A549 (cell line): ENCODE results near the gene SH3PXD2B. TPM values are rescaled to one million over a fixed set of nuclear protein-coding genes. Genes with fewer than 3 reads are reported as not detected.

Experiments used
- ATAC-seq, 2 experiments: fragments of 200-7000 bp in 1 of 2; fragments of >200 bp in 1 of 2; cut with Nextera tagmentation in 1 of 2; cut with Tn5 transposase in 1 of 2; 3 replicates each; pipeline versions ENCODE4 v1.8.0 to v1.9.1; 2018 to 2020; ENCODE audit warnings: mild to moderate bottlenecking in 1 of 2, moderate library complexity in 1 of 2
- CTCF ChIA-PET: fragments of 300-600 bp; sonication (Branson Sonifier 250); formaldehyde crosslinking; extraction: SDS; loops from one replicate; lab custom pipeline; 2021; ENCODE audit warnings: antibody characterized with exemption, inconsistent platforms; lab: Yijun Ruan, JAX
- POLR2A ChIA-PET: fragments of 350-600 bp; formaldehyde crosslinking; extraction: SDS; loops from one replicate; lab custom pipeline; 2021; ENCODE audit warnings: antibody characterized with exemption, inconsistent platforms; lab: Yijun Ruan, JAX
- DNase-seq, 2 experiments: peaks; one replicate each; pipeline versions ENCODE4 v3.0.0 to v3.0.0-alpha.2; 2011 to 2016; ENCODE audit warnings: low read depth in 1 of 2, low spot score in 1 of 2
- FAIRE-seq: peaks from 2 replicates; lab custom pipeline; 2011; peaks lifted over from hg19 to GRCh38; lab: Jason Lieb, UNC
- H3K27ac ChIP-seq, 2 experiments: fragments of >200 bp; sonication (Bioruptor Twin); formaldehyde crosslinking; 3 replicates each; pipeline ENCODE4 v1.5.1; 2016 to 2017
- H3K4me1 ChIP-seq: fragments of >200 bp; sonication (Bioruptor Twin); formaldehyde crosslinking; 3 replicates; pipeline ENCODE4 v1.6.1; 2016
- H3K4me2 ChIP-seq: fragments of >200 bp; sonication (Bioruptor Twin); formaldehyde crosslinking; 3 replicates; pipeline ENCODE4 v1.6.1; 2016
- H3K4me3 ChIP-seq: fragments of >200 bp; sonication (Bioruptor Twin); formaldehyde crosslinking; 3 replicates; pipeline ENCODE4 v1.5.1; 2016
- H3K9me3 ChIP-seq: fragments of >200 bp; sonication (Bioruptor Twin); formaldehyde crosslinking; 3 replicates; pipeline ENCODE4 v1.6.1; 2016
- BHLHE40 ChIP-seq: IDR thresholded peaks from 2 replicates; pipeline ENCODE4 v1.6.1; 2012; ENCODE audit warnings: low read depth, low read length, inconsistent platforms
- CHD4 ChIP-seq: fragments of 200-600 bp; sonication (generic); IDR thresholded peaks from 2 replicates; pipeline ENCODE4 v1.6.1; 2016; ENCODE audit warnings: antibody characterized with exemption, mild to moderate bottlenecking, borderline replicate concordance
- EHF ChIP-seq: fragments of 250-450 bp; sonication (Bioruptor Pico); IDR thresholded peaks from 2 replicates; pipeline ENCODE4 v1.5.0; 2020; ENCODE audit warnings: mild to moderate bottlenecking
- EHMT2 ChIP-seq: fragments of 200-600 bp; sonication (generic); IDR thresholded peaks from 2 replicates; pipeline ENCODE4 v1.6.1; 2016; ENCODE audit warnings: antibody characterized with exemption, low read depth, mild to moderate bottlenecking, moderate library complexity
- EP300 ChIP-seq, 2 experiments: fragments of >200 bp; sonication (Bioruptor Twin); formaldehyde crosslinking; IDR thresholded peaks; 2 replicates in 1 of 2; 3 replicates in 1 of 2; pipeline ENCODE4 v1.6.1; 2016 to 2017
- ESRRA ChIP-seq: fragments of 150-350 bp; IDR thresholded peaks from 2 replicates; pipeline ENCODE4 v1.6.1; 2014; ENCODE audit warnings: mild to moderate bottlenecking, low read length, borderline replicate concordance
- FOSB ChIP-seq: fragments of 250-450 bp; sonication (Bioruptor Pico); IDR thresholded peaks from 2 replicates; pipeline ENCODE4 v1.5.0; 2020; ENCODE audit warnings: mild to moderate bottlenecking, moderate library complexity
- FOSL2 ChIP-seq, 2 experiments: fragments of 450-650 bp in 1 of 2; fragments of >200 bp in 1 of 2; sonication (Bioruptor Twin) in 1 of 2; formaldehyde crosslinking; IDR thresholded peaks; 2 replicates each; pipeline versions ENCODE4 v1.5.0 to v1.6.1; 2016 to 2020; ENCODE audit warnings: mild to moderate bottlenecking in 1 of 2, moderate library complexity in 1 of 2
- FOXS1 ChIP-seq: fragments of 250-450 bp; sonication (Bioruptor Pico); IDR thresholded peaks from 2 replicates; pipeline ENCODE4 v1.5.0; 2020; ENCODE audit warnings: mild to moderate bottlenecking, moderate library complexity
- GATA3 ChIP-seq: IDR thresholded peaks from 2 replicates; pipeline ENCODE4 v1.6.1; 2012; ENCODE audit warnings: borderline replicate concordance
- HDAC2 ChIP-seq: fragments of 200-600 bp; sonication (generic); IDR thresholded peaks from 2 replicates; pipeline ENCODE4 v1.6.1; 2016
- HEYL ChIP-seq: fragments of 250-450 bp; sonication (Bioruptor Pico); IDR thresholded peaks from 2 replicates; pipeline ENCODE4 v1.8.0; 2021; ENCODE audit warnings: mild to moderate bottlenecking, moderate library complexity
- HOXA7 ChIP-seq: fragments of 250-450 bp; sonication (Bioruptor Pico); IDR thresholded peaks from 2 replicates; pipeline ENCODE4 v1.5.0; 2020; ENCODE audit warnings: mild to moderate bottlenecking, moderate library complexity
- JUNB ChIP-seq: fragments of >200 bp; sonication (Bioruptor Twin); formaldehyde crosslinking; IDR thresholded peaks from 2 replicates; pipeline ENCODE4 v1.6.1; 2016
- KDM1A ChIP-seq: fragments of 200-600 bp; sonication (generic); IDR thresholded peaks from 2 replicates; pipeline ENCODE4 v1.6.1; 2016; ENCODE audit warnings: low read depth, mild to moderate bottlenecking
- MAZ ChIP-seq: fragments of 150-350 bp; IDR thresholded peaks from 2 replicates; pipeline ENCODE4 v1.6.1; 2014; ENCODE audit warnings: antibody characterized with exemption, low read depth, low read length, borderline replicate concordance
- POLR2A ChIP-seq: IDR thresholded peaks from 2 replicates; pipeline ENCODE4 v1.6.1; 2012; ENCODE audit warnings: mild to moderate bottlenecking, low read length
- POLR2AphosphoS2 ChIP-seq: conservative IDR thresholded peaks from 2 replicates; pipeline ENCODE4 v1.6.1; 2012; ENCODE audit warnings: low read length, improper control_type of control experiment, inconsistent platforms
- RARB ChIP-seq: fragments of 250-450 bp; sonication (Bioruptor Pico); IDR thresholded peaks from 2 replicates; pipeline ENCODE4 v1.8.0; 2021; ENCODE audit warnings: mild to moderate bottlenecking, moderate library complexity
- RCOR1 ChIP-seq: fragments of 150-350 bp; IDR thresholded peaks from 2 replicates; pipeline ENCODE4 v1.6.1; 2014; ENCODE audit warnings: antibody characterized with exemption, low read length, low read depth
- RFX5 ChIP-seq: fragments of 450-650 bp; IDR thresholded peaks from 2 replicates; pipeline ENCODE4 v1.7.1; 2014; ENCODE audit warnings: antibody characterized with exemption, mild to moderate bottlenecking, moderate library complexity
- SREBF2 ChIP-seq: fragments of 450-650 bp; IDR thresholded peaks from 2 replicates; pipeline ENCODE4 v1.6.1; 2014; ENCODE audit warnings: mild to moderate bottlenecking, moderate library complexity
- TP53 ChIP-seq: fragments of 250-450 bp; sonication (Bioruptor Pico); IDR thresholded peaks from 2 replicates; pipeline ENCODE4 v1.5.0; 2021; ENCODE audit warnings: mild to moderate bottlenecking, moderate library complexity
- ZC3H11A ChIP-seq: fragments of 450-650 bp; IDR thresholded peaks from 2 replicates; pipeline ENCODE4 v1.6.1; 2014; ENCODE audit warnings: antibody characterized with exemption, mild to moderate bottlenecking
- ZNF302 ChIP-seq: fragments of 250-450 bp; sonication (Bioruptor Pico); IDR thresholded peaks from 2 replicates; pipeline ENCODE4 v1.9.0; 2021; ENCODE audit warnings: inconsistent platforms, mild to moderate bottlenecking, moderate library complexity
- ZSCAN20 ChIP-seq: fragments of 250-450 bp; sonication (Bioruptor Pico); IDR thresholded peaks from 2 replicates; pipeline ENCODE4 v1.8.0; 2022; ENCODE audit warnings: mild to moderate bottlenecking, moderate library complexity
- WGBS: methylation state at CpG from one replicate; pipeline ENCODE4 v1.1.6; 2017; ENCODE audit errors: missing lambda C conversion rate; 5-methylcytosine and 5-hydroxymethylcytosine counted together
- polyA plus RNA-seq, 4 experiments: library from polyadenylated mRNA; depleted of rRNA in 3 of 4; stranded (reverse); fragments of >200 nt; fragmentation: RNase III in 1 of 4; extraction: RNeasy Plus Mini Kit Qiagen cat#74134 plus additional on column Dnase treatment in 1 of 4; gene quantifications; 2 replicates in 3 of 4; 3 replicates in 1 of 4; pipeline ENCODE4 v1.2.3, GENCODE V29; 2011 to 2017
- TF ChIP-seq, protein P1 (sequence below): IDR thresholded peaks from 2 replicates; pipeline ENCODE4 v1.6.1; 2012
- TF ChIP-seq, protein P2 (sequence below): IDR thresholded peaks from 2 replicates; pipeline ENCODE4 v1.6.1; 2012

Gene SH3PXD2B
- polyA plus RNA-seq, 2 of the 4 experiments (the other 2 are of a cell fraction), result 15.1 to 15.5 TPM

DNA sequence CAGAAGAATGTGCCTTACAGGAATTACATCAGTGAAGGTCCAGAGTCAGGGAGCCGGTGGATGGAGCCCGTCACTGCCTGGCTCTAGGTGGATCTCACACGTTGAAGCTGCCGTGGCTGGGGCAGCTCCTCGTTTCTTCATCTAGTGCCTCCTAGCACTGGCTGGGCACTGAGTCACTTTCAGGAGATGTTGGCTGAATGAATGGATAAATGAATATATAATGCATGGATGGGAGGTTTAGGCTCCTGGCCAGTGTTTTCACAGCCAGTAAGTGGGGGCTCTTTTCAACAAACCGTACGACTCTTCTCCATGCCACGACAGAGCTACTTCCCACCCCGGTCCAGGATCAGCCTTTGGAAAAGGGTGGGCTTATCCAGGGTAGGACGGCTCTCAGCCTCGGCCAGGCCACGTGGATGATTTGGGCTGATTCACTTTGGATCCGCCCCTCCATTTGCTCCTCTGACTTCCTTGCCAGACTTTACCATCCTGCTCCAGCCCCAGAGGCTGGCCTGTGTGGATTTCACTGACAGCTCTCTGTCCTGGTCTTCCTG, 1.3 kb upstream of the SH3PXD2B start:
- ChIA-PET POLR2A (no interaction called here), CTCF (interaction anchor here (0.8 to 2.3 kb wide), 3 partner anchors 18 to 242 kb away, joined by 4 to 9 read pairs (median 6); no protein-coding TSS in a partner anchor)
- 91% methylated on average over 13 of the region's 13 CpGs for WGBS
- ATAC-seq, result no peak
- no peak for DNase-seq
- TF ChIP-seq, protein P1, sequence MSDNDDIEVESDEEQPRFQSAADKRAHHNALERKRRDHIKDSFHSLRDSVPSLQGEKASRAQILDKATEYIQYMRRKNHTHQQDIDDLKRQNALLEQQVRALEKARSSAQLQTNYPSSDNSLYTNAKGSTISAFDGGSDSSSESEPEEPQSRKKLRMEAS, result no peak
- TF ChIP-seq RCOR1 (no peak), ZSCAN20 (no peak), ESRRA (no peak), RARB (no peak), ZC3H11A (no peak), HOXA7 (no peak), MAZ (no peak), TP53 (CRISPR knock-in tag) (no peak), SREBF2 (no peak), FOXS1 (no peak), HDAC2 (no peak), FOSL2 (IDR thresholded peaks at IDR 0.05) (no peak), FOSL2 (CRISPR knock-in tag; IDR thresholded peaks at IDR 0.05) (no peak)
- Histone ChIP-seq H3K9me3 (no peaks in the 10 kb centered on the region), H3K27ac (peak overlapping the region in 1 of 2 experiments; percentile 95; a peak in 3 of 6 replicates), H3K4me1 (peaks cover 25% of the 10 kb centered on the region), H3K4me2 (peak overlapping the region; percentile 91; the same call in 2 of the 3 replicates), H3K4me3 (no peak overlapping the region)
- FAIRE-seq, result no peak

DNA sequence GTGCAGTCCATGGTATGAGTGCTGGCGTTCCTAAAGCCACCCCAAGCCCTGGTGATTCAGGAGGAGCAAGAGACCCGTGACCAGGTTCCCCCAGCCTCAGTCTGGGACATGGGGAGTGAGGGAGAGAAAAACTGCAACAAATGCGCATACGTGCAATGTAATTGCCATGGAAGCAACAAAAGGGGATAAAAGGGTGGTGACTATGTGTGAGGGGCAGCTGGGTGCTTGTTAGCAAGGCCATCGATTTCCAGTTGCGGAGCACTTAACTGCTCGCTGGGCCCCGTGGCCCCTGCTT, 709 bp upstream of the SH3PXD2B start:
- no peak for DNase-seq
- no peak for TF ChIP-seq HDAC2
- TF ChIP-seq CHD4, result no peak; the same call in 1 of the 2 replicates
- no peak for TF ChIP-seq EP300 (IDR thresholded peaks at IDR 0.05)
- TF ChIP-seq RARB, result no peak
- TF ChIP-seq EHMT2, result no peak
- TF ChIP-seq HEYL (CRISPR knock-in tag), result no peak
- TF ChIP-seq FOSB (CRISPR knock-in tag), result no peak
- TF ChIP-seq EHF (CRISPR knock-in tag), result no peak
- TF ChIP-seq POLR2AphosphoS2, result no peak
- TF ChIP-seq BHLHE40, result no peak
- no peak for TF ChIP-seq ZNF302 (CRISPR knock-in tag)
- TF ChIP-seq KDM1A, result no peak
- no peak for TF ChIP-seq HOXA7
- no peak for TF ChIP-seq FOSL2 (IDR thresholded peaks at IDR 0.05)
- no peak for TF ChIP-seq FOSL2 (CRISPR knock-in tag; IDR thresholded peaks at IDR 0.05)
- TF ChIP-seq JUNB, result no peak
- TF ChIP-seq RFX5, result no peak
- TF ChIP-seq, protein P2, sequence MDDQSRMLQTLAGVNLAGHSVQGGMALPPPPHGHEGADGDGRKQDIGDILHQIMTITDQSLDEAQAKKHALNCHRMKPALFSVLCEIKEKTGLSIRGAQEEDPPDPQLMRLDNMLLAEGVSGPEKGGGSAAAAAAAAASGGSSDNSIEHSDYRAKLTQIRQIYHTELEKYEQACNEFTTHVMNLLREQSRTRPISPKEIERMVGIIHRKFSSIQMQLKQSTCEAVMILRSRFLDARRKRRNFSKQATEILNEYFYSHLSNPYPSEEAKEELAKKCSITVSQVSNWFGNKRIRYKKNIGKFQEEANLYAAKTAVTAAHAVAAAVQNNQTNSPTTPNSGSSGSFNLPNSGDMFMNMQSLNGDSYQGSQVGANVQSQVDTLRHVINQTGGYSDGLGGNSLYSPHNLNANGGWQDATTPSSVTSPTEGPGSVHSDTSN, result no peak
- no peak for TF ChIP-seq GATA3
- TF ChIP-seq POLR2A, result no peak
- TF ChIP-seq, all 56 proteins: peak for 0
- no peaks in the 10 kb centered on the region for H3K9me3 ChIP-seq
- FAIRE-seq, result no peak
- H3K4me2 ChIP-seq, result peak overlapping the region; percentile 91
- peak overlapping the region; percentile 99 for H3K4me3 ChIP-seq
- H3K27ac ChIP-seq, result peak overlapping the region; percentile 68 to 95
- peaks cover 25% of the 10 kb centered on the region for H3K4me1 ChIP-seq
- ChIA-PET CTCF (interaction anchor here (0.8 to 2.3 kb wide), 3 partner anchors 19 to 242 kb away, joined by 4 to 9 read pairs (median 6); no protein-coding TSS in a partner anchor), POLR2A (no interaction called here)
- no peak for ATAC-seq
- 85% methylated on average over 8 of the region's 8 CpGs for WGBS
